Fibroblast of lung (primary cell): ENCODE results near the gene PRDM16.

Experiments used
- CTCF ChIP-seq, 2 donors: IDR thresholded peaks in 1 of 2; conservative IDR thresholded peaks in 1 of 2; 1 replicate in 1 of 2; 2 replicates in 1 of 2; pipeline ENCODE4 v1.5.1; 2011 to 2012; ENCODE audit warnings: low read length in 2 of 2, control low read depth in 1 of 2, inconsistent platforms in 1 of 2, low read depth in 1 of 2, mild to moderate bottlenecking in 1 of 2
- EZH2 ChIP-seq: IDR thresholded peaks from 2 replicates; pipeline ENCODE4 v1.5.1; 2012; ENCODE audit warnings: low read length, control low read depth, mild to moderate bottlenecking; ENCODE audit errors: missing control alignments

GRCh38 chr1:3164671-3165070 lies 95.7 kb downstream of the PRDM16 start:
- TF ChIP-seq CTCF (conservative IDR thresholded peaks at IDR 0.05 in 1 of 2, IDR thresholded peaks at IDR 0.05 in 1 of 2; ENCODE audit: low read depth in 1 of 2, low read length in 2 of 2) (no peak), EZH2 (no peak)
